H54 (cell line): Measurements from ENCODE around the gene MAOB.
"Not testable (repeated sequence)": the region's sequence is repeated elsewhere in the genome, so short reads cannot be mapped to it uniquely, and the experiment has no call there.

Experiments used
- DNase-seq: peaks from one replicate; pipeline ENCODE4 v3.0.0; 2011; ENCODE audit warnings: low spot score, mixed read lengths; ENCODE audit not compliant: insufficient read length
- FAIRE-seq: peaks from 3 replicates; lab custom pipeline; 2011; peaks lifted over from hg19 to GRCh38; lab: Jason Lieb, UNC
- POLR2A ChIP-seq: IDR thresholded peaks from 2 replicates; pipeline ENCODE4 v1.6.1; 2011; ENCODE audit warnings: low read depth, mild to moderate bottlenecking, low read length

Gene MAOB

GRCh38 chrX:43728966-43729365 is 153.3 kb downstream of the MAOB start:
- DNase-seq (no peak), FAIRE-seq (no peak)
- no peak for TF ChIP-seq POLR2A

GRCh38 chrX:43728002-43728401 is 154.2 kb downstream of the MAOB start:
- TF ChIP-seq POLR2A = no peak
- no peak for FAIRE-seq

GRCh38 chrX:43727254-43727653 is 155.0 kb downstream of the MAOB start:
- FAIRE-seq = not testable (repeated sequence)

More at GRCh38 chrX:43728002-43728401, 154.2 kb downstream of the MAOB start:
- no peak for DNase-seq

GRCh38 chrX:43725227-43725626 is 157.0 kb downstream of the MAOB start:
- FAIRE-seq, DNase-seq: not testable (repeated sequence)

More at GRCh38 chrX:43727254-43727653, 155.0 kb downstream of the MAOB start:
- DNase-seq = not testable (repeated sequence)

- no peak for TF ChIP-seq POLR2A
- FAIRE-seq = no peak
- DNase-seq = no peak
These were observed 161.3 kb downstream of the MAOB start for GRCh38 chrX:43720961-43721360.

GRCh38 chrX:43720082-43720481 is 162.2 kb downstream of the MAOB start:
- no peak for TF ChIP-seq POLR2A
- FAIRE-seq = no peak
- no peak for DNase-seq

GRCh38 chrX:43718956-43719355 is 163.3 kb downstream of the MAOB start:
- DNase-seq = no peak
- FAIRE-seq = no peak
- no peak for TF ChIP-seq POLR2A

GRCh38 chrX:43718546-43718945 is 163.7 kb downstream of the MAOB start:
- DNase-seq = no peak
- TF ChIP-seq POLR2A = no peak
- FAIRE-seq = no peak

GRCh38 chrX:43718081-43718480 is 164.2 kb downstream of the MAOB start:
- FAIRE-seq = no peak
- no peak for TF ChIP-seq POLR2A
- DNase-seq = no peak

- FAIRE-seq = no peak
- TF ChIP-seq POLR2A = no peak
- DNase-seq = no peak
These were observed 165.1 kb downstream of the MAOB start for GRCh38 chrX:43717161-43717560.

GRCh38 chrX:43716696-43717095 is 165.6 kb downstream of the MAOB start:
- FAIRE-seq (no peak), DNase-seq (no peak)
- TF ChIP-seq POLR2A = no peak
